Stimulated activated naive B cell treated with anti-CD40 and anti-IgM and Interleukin-4, amounts not matched to agents 10 μg/mL and 1 μg/mL and 100 μg/mL, for 72 hours (primary cell): ENCODE measurements around the gene LBR.
A peak's percentile ranks its signal among the peaks of the same experiment; 100 is the strongest.
"Not testable (repeated sequence)": the region's sequence is repeated elsewhere in the genome, so short reads cannot be mapped to it uniquely, and the experiment has no call there.

Source experiments
- ATAC-seq, 2 donors: fragments of 150-1000 bp; cut with Tn5 transposase; replicated peaks; 2 replicates each; pipeline ENCODE4 v1.10.0; 2021; ENCODE audit warnings: moderate library complexity in 1 of 2
- DNase-seq: peaks from one replicate; pipeline ENCODE4 v3.0.0; 2021
- H3K27ac Mint-ChIP-seq: one replicate; pipeline ENCODE4 v1.8.0; 2022; ENCODE audit warnings: mild to moderate bottlenecking, mixed read lengths
- H3K27me3 Mint-ChIP-seq, 2 donors: one replicate each; pipeline ENCODE4 v1.8.0; 2022; ENCODE audit warnings: mixed read lengths in 2 of 2
- H3K36me3 Mint-ChIP-seq, 2 donors: one replicate each; pipeline ENCODE4 v1.8.0; 2022; ENCODE audit warnings: mixed read lengths in 2 of 2, mild to moderate bottlenecking in 1 of 2
- H3K4me1 Mint-ChIP-seq, 2 donors: one replicate each; pipeline ENCODE4 v1.8.0; 2022; ENCODE audit warnings: mixed read lengths in 2 of 2, mild to moderate bottlenecking in 1 of 2
- H3K4me3 Mint-ChIP-seq, 2 donors: one replicate each; pipeline ENCODE4 v1.8.0; 2022; ENCODE audit warnings: mild to moderate bottlenecking in 2 of 2, mixed read lengths in 2 of 2, moderate library complexity in 1 of 2
- H3K9me3 Mint-ChIP-seq, 2 donors: one replicate each; pipeline ENCODE4 v1.8.0; 2022; ENCODE audit warnings: mixed read lengths in 2 of 2, mild to moderate bottlenecking in 1 of 2

LBR gene

GRCh38 chr1:225409051-225409450 lies 18.8 kb downstream of the LBR start:
- DNase-seq (no peak), ATAC-seq (no peak)
- Mint-ChIP-seq H3K36me3 (peaks cover 43 to 52% of the 10 kb centered on the region in 2 donors), H3K4me1 (peaks cover 8 to 14% of the 10 kb centered on the region in 2 donors), H3K27me3 (no peaks in the 10 kb centered on the region), H3K27ac (peak overlapping the region; percentile 47), H3K4me3 (no peak overlapping the region), H3K9me3 (no peaks in the 10 kb centered on the region)

- peaks cover 5 to 9% of the 10 kb centered on the region in 2 donors for H3K4me1 Mint-ChIP-seq
- no peaks in the 10 kb centered on the region for H3K9me3 Mint-ChIP-seq
- ATAC-seq, result no peak
- peak overlapping the region; percentile 15 for H3K27ac Mint-ChIP-seq
- no peak for DNase-seq
- H3K36me3 Mint-ChIP-seq, result peaks cover 45 to 50% of the 10 kb centered on the region in 2 donors
- no peaks in the 10 kb centered on the region for H3K27me3 Mint-ChIP-seq
- no peak overlapping the region for H3K4me3 Mint-ChIP-seq
These were observed 19.6 kb downstream of the LBR start for GRCh38 chr1:225408249-225408648.

- Mint-ChIP-seq H3K36me3 (peaks cover 45 to 47% of the 10 kb centered on the region in 2 donors), H3K27me3 (no peaks in the 10 kb centered on the region), H3K27ac (peak overlapping the region; percentile 15), H3K4me1 (peaks cover 5 to 9% of the 10 kb centered on the region in 2 donors), H3K4me3 (no peak overlapping the region), H3K9me3 (no peaks in the 10 kb centered on the region)
- ATAC-seq (no peak), DNase-seq (no peak)
These were observed 20.1 kb downstream of the LBR start for GRCh38 chr1:225407755-225408154.

- H3K4me3 Mint-ChIP-seq, result no peak overlapping the region
- no peaks in the 10 kb centered on the region for H3K27me3 Mint-ChIP-seq
- no peaks in the 10 kb centered on the region for H3K9me3 Mint-ChIP-seq
- H3K27ac Mint-ChIP-seq, result no peak overlapping the region
- peaks cover 5 to 9% of the 10 kb centered on the region in 2 donors for H3K4me1 Mint-ChIP-seq
- H3K36me3 Mint-ChIP-seq, result peaks cover 42 to 43% of the 10 kb centered on the region in 2 donors
- ATAC-seq, result no peak
- DNase-seq, result no peak
These were observed 20.7 kb downstream of the LBR start for GRCh38 chr1:225406976-225407725.

GRCh38 chr1:225400968-225401367 lies 26.9 kb downstream of the LBR start:
- no peak overlapping the region for H3K27ac Mint-ChIP-seq
- DNase-seq (no peak), ATAC-seq (no peak)
- H3K4me3 Mint-ChIP-seq, result no peak overlapping the region
- H3K36me3 Mint-ChIP-seq, result peaks cover 41 to 56% of the 10 kb centered on the region in 2 donors
- H3K27me3 Mint-ChIP-seq, result no peaks in the 10 kb centered on the region
- no peaks in the 10 kb centered on the region for H3K4me1 Mint-ChIP-seq
- H3K9me3 Mint-ChIP-seq, result no peaks in the 10 kb centered on the region

- ATAC-seq (no peak), DNase-seq (no peak)
- H3K4me1 Mint-ChIP-seq, result no peaks in the 10 kb centered on the region
- no peak overlapping the region for H3K27ac Mint-ChIP-seq
- no peaks in the 10 kb centered on the region for H3K9me3 Mint-ChIP-seq
- no peak overlapping the region for H3K4me3 Mint-ChIP-seq
- peaks cover 28 to 49% of the 10 kb centered on the region in 2 donors for H3K36me3 Mint-ChIP-seq
- H3K27me3 Mint-ChIP-seq, result no peaks in the 10 kb centered on the region
These were observed 31.5 kb downstream of the LBR start for GRCh38 chr1:225396357-225396756.

GRCh38 chr1:225389843-225390242 lies 38.0 kb downstream of the LBR start:
- no peak overlapping the region for H3K27ac Mint-ChIP-seq
- H3K4me3 Mint-ChIP-seq, result no peak overlapping the region
- ATAC-seq (no peak), DNase-seq (no peak)
- H3K36me3 Mint-ChIP-seq, result peaks cover 2 to 6% of the 10 kb centered on the region in 2 donors
- no peaks in the 10 kb centered on the region for H3K4me1 Mint-ChIP-seq
- H3K9me3 Mint-ChIP-seq, result no peaks in the 10 kb centered on the region
- H3K27me3 Mint-ChIP-seq, result no peaks in the 10 kb centered on the region

- Mint-ChIP-seq H3K27ac (no peak overlapping the region), H3K4me1 (no peaks in the 10 kb centered on the region), H3K36me3 (peaks cover 4 to 6% of the 10 kb centered on the region in 2 donors), H3K27me3 (no peaks in the 10 kb centered on the region), H3K9me3 (no peaks in the 10 kb centered on the region), H3K4me3 (no peak overlapping the region)
- no peak for ATAC-seq
- DNase-seq, result no peak
These were observed 39.5 kb downstream of the LBR start for GRCh38 chr1:225388372-225388771.

GRCh38 chr1:225386860-225387259 lies 41.0 kb downstream of the LBR start:
- not testable (repeated sequence) for ATAC-seq, H3K4me3 Mint-ChIP-seq, H3K4me1 Mint-ChIP-seq, H3K27ac Mint-ChIP-seq, H3K27me3 Mint-ChIP-seq, H3K36me3 Mint-ChIP-seq, H3K9me3 Mint-ChIP-seq, DNase-seq

GRCh38 chr1:225380691-225381090 lies 47.1 kb downstream of the LBR start:
- H3K9me3 Mint-ChIP-seq, result no peaks in the 10 kb centered on the region
- no peaks in the 10 kb centered on the region for H3K4me1 Mint-ChIP-seq
- DNase-seq (no peak), ATAC-seq (no peak)
- no peak overlapping the region for H3K27ac Mint-ChIP-seq
- H3K36me3 Mint-ChIP-seq, result peaks cover 0 to 4% of the 10 kb centered on the region in 2 donors
- no peak overlapping the region for H3K4me3 Mint-ChIP-seq
- no peaks in the 10 kb centered on the region for H3K27me3 Mint-ChIP-seq

- H3K36me3 Mint-ChIP-seq, result peaks cover 0 to 2% of the 10 kb centered on the region in 2 donors
- ATAC-seq (no peak), DNase-seq (no peak)
- no peak overlapping the region for H3K4me3 Mint-ChIP-seq
- H3K4me1 Mint-ChIP-seq, result no peaks in the 10 kb centered on the region
- no peaks in the 10 kb centered on the region for H3K27me3 Mint-ChIP-seq
- H3K9me3 Mint-ChIP-seq, result no peaks in the 10 kb centered on the region
- H3K27ac Mint-ChIP-seq, result no peak overlapping the region
These were observed 49.0 kb downstream of the LBR start for GRCh38 chr1:225378880-225379279.

- H3K4me1 Mint-ChIP-seq, result no peaks in the 10 kb centered on the region
- DNase-seq (no peak), ATAC-seq (no peak)
- no peak overlapping the region for H3K4me3 Mint-ChIP-seq
- no peaks in the 10 kb centered on the region for H3K36me3 Mint-ChIP-seq
- no peak overlapping the region for H3K27ac Mint-ChIP-seq
- no peaks in the 10 kb centered on the region for H3K27me3 Mint-ChIP-seq
- no peaks in the 10 kb centered on the region for H3K9me3 Mint-ChIP-seq
These were observed 52.8 kb downstream of the LBR start for GRCh38 chr1:225374996-225375395.

GRCh38 chr1:225373155-225373554 lies 54.7 kb downstream of the LBR start:
- no peaks in the 10 kb centered on the region for H3K27me3 Mint-ChIP-seq
- no peak for ATAC-seq
- no peak overlapping the region for H3K27ac Mint-ChIP-seq
- no peaks in the 10 kb centered on the region for H3K4me1 Mint-ChIP-seq
- DNase-seq, result no peak
- H3K36me3 Mint-ChIP-seq, result no peaks in the 10 kb centered on the region
- no peak overlapping the region for H3K4me3 Mint-ChIP-seq
- no peaks in the 10 kb centered on the region for H3K9me3 Mint-ChIP-seq

GRCh38 chr1:225371366-225372010 lies 56.4 kb downstream of the LBR start:
- no peaks in the 10 kb centered on the region for H3K36me3 Mint-ChIP-seq
- H3K4me1 Mint-ChIP-seq, result no peaks in the 10 kb centered on the region
- no peaks in the 10 kb centered on the region for H3K27me3 Mint-ChIP-seq
- no peak overlapping the region for H3K4me3 Mint-ChIP-seq
- ATAC-seq (no peak), DNase-seq (no peak)
- no peaks in the 10 kb centered on the region for H3K9me3 Mint-ChIP-seq
- H3K27ac Mint-ChIP-seq, result no peak overlapping the region

- H3K27me3 Mint-ChIP-seq, result no peaks in the 10 kb centered on the region
- no peak overlapping the region for H3K27ac Mint-ChIP-seq
- H3K36me3 Mint-ChIP-seq, result no peaks in the 10 kb centered on the region
- ATAC-seq (no peak), DNase-seq (no peak)
- peaks cover 0 to 2% of the 10 kb centered on the region in 2 donors for H3K4me1 Mint-ChIP-seq
- no peak overlapping the region for H3K4me3 Mint-ChIP-seq
- H3K9me3 Mint-ChIP-seq, result no peaks in the 10 kb centered on the region
These were observed 59.7 kb downstream of the LBR start for GRCh38 chr1:225368036-225368552.
